ENCODE data around the gene AVPR2.

Gene AVPR2

GRCh38 chrX:153922932-153923857, 18.7 kb downstream of the AVPR2 start:
- no peak for TF ChIP-seq CTCF (IDR thresholded peaks at IDR 0.05; ENCODE audit: low read depth, low read length, missing control alignments)
- no peak for DNase-seq (ENCODE audit: low read depth)
- no peak overlapping the region for H3K4me3 ChIP-seq (ENCODE audit: low read depth, low read length)

- DNase-seq (ENCODE audit: low read depth), result no peak
- H3K4me3 ChIP-seq (ENCODE audit: low read depth, low read length), result peak overlapping the region; percentile 85
- TF ChIP-seq CTCF (IDR thresholded peaks at IDR 0.05; ENCODE audit: low read depth, low read length, missing control alignments), result peak; percentile 37
These were observed 19.8 kb downstream of the AVPR2 start for GRCh38 chrX:153924149-153924861.

- TF ChIP-seq CTCF (IDR thresholded peaks at IDR 0.05; ENCODE audit: low read depth, low read length, missing control alignments), result no peak
- peak overlapping the region; percentile 85 for H3K4me3 ChIP-seq (ENCODE audit: low read depth, low read length)
- no peak for DNase-seq (ENCODE audit: low read depth)
These were observed 20.9 kb downstream of the AVPR2 start for GRCh38 chrX:153925387-153925738.

- no peak for DNase-seq (ENCODE audit: low read depth)
- peak within 1 kb of the TSS; percentile 85 for H3K4me3 ChIP-seq (ENCODE audit: low read depth, low read length)
- TF ChIP-seq CTCF (IDR thresholded peaks at IDR 0.05; ENCODE audit: low read depth, low read length, missing control alignments), result no peak
These were observed 21.5 kb downstream of the AVPR2 start, which contains the start of gene ARHGAP4 for GRCh38 chrX:153925739-153926551. ARHGAP4 (minus strand) TSS chrX:153926264; CDS start chrX:153926202, 62 bp downstream.

GRCh38 chrX:153926552-153926857, 22.0 kb downstream of the AVPR2 start:
- TF ChIP-seq CTCF (IDR thresholded peaks at IDR 0.05; ENCODE audit: low read depth, low read length, missing control alignments), result no peak
- peak overlapping the region; percentile 85 for H3K4me3 ChIP-seq (ENCODE audit: low read depth, low read length)
- no peak for DNase-seq (ENCODE audit: low read depth)

GRCh38 chrX:153926858-153927671, 22.6 kb downstream of the AVPR2 start:
- H3K4me3 ChIP-seq (ENCODE audit: low read depth, low read length), result peak overlapping the region; percentile 85
- no peak for TF ChIP-seq CTCF (IDR thresholded peaks at IDR 0.05; ENCODE audit: low read depth, low read length, missing control alignments)
- DNase-seq (ENCODE audit: low read depth), result peak; percentile 65

All from GM12864 (cell line).